Measurements from ENCODE around the gene FOSL2. TPM values are rescaled to one million over a fixed set of nuclear protein-coding genes. Genes with fewer than 3 reads are reported as not detected.

FOSL2 gene
- total and polyA plus RNA-seq, 4 donors: 20.0 to 260 (median 109) TPM

DNA sequence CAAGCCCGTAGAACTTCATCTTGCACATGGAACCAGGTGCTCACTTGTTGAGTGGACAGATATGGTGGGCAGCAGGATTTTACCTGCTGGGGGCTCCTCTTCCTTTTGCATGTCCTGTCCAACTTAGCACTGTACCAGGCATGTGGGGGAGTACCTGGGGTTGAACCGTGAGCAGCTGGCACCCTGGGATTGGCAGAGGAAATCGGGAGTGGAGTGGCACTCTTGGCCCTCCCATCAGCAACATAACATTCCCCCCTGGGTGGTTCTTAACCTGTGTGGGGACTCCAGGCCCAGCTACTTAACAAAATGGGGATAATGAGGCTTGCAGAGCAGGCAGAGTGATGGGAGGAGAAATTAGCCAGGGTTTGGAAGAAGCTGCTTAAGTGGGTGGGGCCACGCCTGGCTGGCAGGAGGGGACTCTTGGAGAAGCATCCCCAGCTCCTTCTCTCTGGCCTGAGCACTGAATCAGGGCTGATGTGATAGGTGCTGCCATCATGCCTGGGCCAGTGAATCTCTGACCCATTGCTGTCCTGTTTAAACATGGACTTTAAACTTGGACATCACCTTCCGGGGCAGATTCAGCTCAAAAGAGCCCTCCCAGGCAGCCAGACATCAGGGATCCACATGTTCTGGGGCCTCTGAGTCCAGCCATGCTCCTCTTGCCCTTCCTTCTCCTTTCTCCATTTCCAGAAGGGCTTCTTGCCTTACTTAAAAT is 15.5 kb downstream of the FOSL2 start:
- Histone ChIP-seq H3K9me3 (ENCODE audit: control insufficient read depth, low read length) (no peaks in the 10 kb centered on the region), H3K27ac (ENCODE audit: low read depth in 1 of 2, low read length in 2 of 2) (no peak overlapping the region), H3K36me3 (ENCODE audit: control insufficient read depth in 1 of 2, insufficient read depth in 2 of 2, low read length in 1 of 2) (peaks cover 10 to 41% of the 10 kb centered on the region in 2 donors), H3K4me1 (ENCODE audit: control insufficient read depth in 1 of 2, insufficient read depth in 2 of 2, low read length in 2 of 2) (no peaks in the 10 kb centered on the region), H3K4me3 (ENCODE audit: low read length in 2 of 2) (no peak overlapping the region), H3K27me3 (ENCODE audit: control insufficient read depth in 1 of 2, insufficient read depth in 2 of 2, low read length in 1 of 2) (no peaks in the 10 kb centered on the region)
- DNase-seq (no peak), ATAC-seq (ENCODE audit: low FRiP score) (no peak)
- whole genome bisulfite sequencing, 2 donors: 73 to 74% methylated on average over 5 of the region's 5 CpGs
- intact Hi-C loops (cut with DNase I): no loop called here

DNA sequence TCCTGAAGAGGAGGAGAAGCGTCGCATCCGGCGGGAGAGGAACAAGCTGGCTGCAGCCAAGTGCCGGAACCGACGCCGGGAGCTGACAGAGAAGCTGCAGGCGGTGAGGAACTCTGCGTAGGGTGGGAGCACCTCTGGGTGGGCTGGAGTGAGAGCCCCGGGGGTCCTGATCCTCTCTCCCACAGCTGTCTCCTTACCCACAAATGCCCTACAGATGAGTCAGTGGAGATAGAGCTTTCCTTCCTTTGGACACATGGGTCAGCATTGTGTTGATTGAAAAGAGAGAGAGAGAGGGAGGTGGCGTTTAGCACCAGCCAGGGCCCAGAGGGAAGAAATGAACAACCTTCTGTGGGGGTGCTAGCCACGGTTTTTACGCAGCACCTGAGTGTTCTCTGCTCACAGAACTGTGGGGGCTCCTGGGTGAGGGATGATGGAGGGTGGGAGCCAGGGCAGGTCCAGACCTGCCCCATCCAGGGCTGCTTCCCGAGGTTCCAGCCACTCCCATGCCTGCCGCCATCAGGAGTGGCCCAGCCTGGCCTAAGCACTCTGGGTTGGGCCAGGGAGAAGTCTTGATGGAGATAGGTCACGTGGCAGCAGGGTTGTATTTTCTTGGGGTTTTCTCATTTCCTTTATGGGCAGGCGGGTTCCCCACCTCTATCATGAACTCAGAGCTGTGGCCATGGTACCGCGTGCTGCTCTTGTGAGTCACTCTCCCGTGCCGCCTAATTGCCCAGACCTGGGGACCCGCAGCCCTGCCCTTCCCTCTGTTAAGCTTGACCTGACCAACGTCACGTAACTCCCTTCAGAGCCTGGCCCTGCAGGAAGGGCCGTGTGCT is 16.3 kb downstream of the FOSL2 start:
- H3K9me3 ChIP-seq (ENCODE audit: control insufficient read depth, low read length): no peaks in the 10 kb centered on the region
- DNase-seq (peak in 1 of 2 donors; percentile 73), ATAC-seq (ENCODE audit: low FRiP score) (no peak)
- no peaks in the 10 kb centered on the region for H3K4me1 ChIP-seq (ENCODE audit: control insufficient read depth in 1 of 2, insufficient read depth in 2 of 2, low read length in 2 of 2)
- 80 to 82% methylated on average over 24 to 26 of the region's 26 CpGs for WGBS, 2 donors
- no peaks in the 10 kb centered on the region for H3K27me3 ChIP-seq (ENCODE audit: control insufficient read depth in 1 of 2, insufficient read depth in 2 of 2, low read length in 1 of 2)
- peaks cover 7 to 42% of the 10 kb centered on the region in 2 donors for H3K36me3 ChIP-seq (ENCODE audit: control insufficient read depth in 1 of 2, insufficient read depth in 2 of 2, low read length in 1 of 2)
- no peak overlapping the region for H3K27ac ChIP-seq (ENCODE audit: low read depth in 1 of 2, low read length in 2 of 2)
- intact Hi-C loops (cut with DNase I): no loop called here
- no peak overlapping the region for H3K4me3 ChIP-seq (ENCODE audit: low read length in 2 of 2)

DNA sequence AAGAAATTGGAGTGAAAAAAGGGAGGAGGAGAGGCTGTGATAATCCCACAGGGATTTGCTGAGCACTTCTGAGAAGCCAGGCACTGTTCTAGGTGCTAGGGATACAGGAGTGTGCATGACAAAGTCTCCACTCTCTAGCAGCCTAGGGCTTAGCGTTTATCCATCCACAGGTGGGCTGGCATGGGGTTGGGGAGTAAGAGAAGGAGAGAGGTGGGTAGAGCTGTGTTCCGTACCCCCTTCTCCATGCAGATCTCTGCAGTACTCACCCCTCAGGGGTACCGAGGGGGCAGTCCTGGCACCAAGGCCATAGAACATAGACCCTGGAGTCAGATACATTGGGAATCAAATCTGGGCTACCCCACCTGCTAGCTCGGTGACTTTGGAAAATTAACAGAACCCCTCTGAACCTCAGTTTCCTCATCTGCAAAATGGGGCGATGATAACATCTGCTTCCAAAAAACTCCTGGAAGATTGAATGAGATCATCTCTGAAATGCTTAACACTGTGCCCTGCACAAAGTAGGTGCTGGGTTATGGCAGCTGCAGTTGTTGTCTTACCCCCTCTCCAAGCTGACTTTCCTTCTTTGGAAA is 18.6 kb downstream of the FOSL2 start:
- Histone ChIP-seq H3K27me3 (ENCODE audit: control insufficient read depth in 1 of 2, insufficient read depth in 2 of 2, low read length in 1 of 2) (no peaks in the 10 kb centered on the region), H3K4me1 (ENCODE audit: control insufficient read depth in 1 of 2, insufficient read depth in 2 of 2, low read length in 2 of 2) (no peaks in the 10 kb centered on the region), H3K36me3 (ENCODE audit: control insufficient read depth in 1 of 2, insufficient read depth in 2 of 2, low read length in 1 of 2) (peaks cover 2 to 26% of the 10 kb centered on the region in 2 donors), H3K4me3 (ENCODE audit: low read length in 2 of 2) (no peak overlapping the region), H3K9me3 (ENCODE audit: control insufficient read depth, low read length) (no peaks in the 10 kb centered on the region), H3K27ac (ENCODE audit: low read depth in 1 of 2, low read length in 2 of 2) (no peak overlapping the region)
- DNase-seq (no peak), ATAC-seq (ENCODE audit: low FRiP score) (no peak)
- intact Hi-C loops (cut with DNase I): no loop called here
- 88 to 92% methylated on average over 5 of the region's 5 CpGs for WGBS, 2 donors

DNA sequence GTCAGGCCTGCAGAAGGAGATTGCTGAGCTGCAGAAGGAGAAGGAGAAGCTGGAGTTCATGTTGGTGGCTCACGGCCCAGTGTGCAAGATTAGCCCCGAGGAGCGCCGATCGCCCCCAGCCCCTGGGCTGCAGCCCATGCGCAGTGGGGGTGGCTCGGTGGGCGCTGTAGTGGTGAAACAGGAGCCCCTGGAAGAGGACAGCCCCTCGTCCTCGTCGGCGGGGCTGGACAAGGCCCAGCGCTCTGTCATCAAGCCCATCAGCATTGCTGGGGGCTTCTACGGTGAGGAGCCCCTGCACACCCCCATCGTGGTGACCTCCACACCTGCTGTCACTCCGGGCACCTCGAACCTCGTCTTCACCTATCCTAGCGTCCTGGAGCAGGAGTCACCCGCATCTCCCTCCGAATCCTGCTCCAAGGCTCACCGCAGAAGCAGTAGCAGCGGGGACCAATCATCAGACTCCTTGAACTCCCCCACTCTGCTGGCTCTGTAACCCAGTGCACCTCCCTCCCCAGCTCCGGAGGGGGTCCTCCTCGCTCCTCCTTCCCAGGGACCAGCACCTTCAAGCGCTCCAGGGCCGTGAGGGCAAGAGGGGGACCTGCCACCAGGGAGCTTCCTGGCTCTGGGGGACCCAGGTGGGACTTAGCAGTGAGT is 19.4 kb downstream of the FOSL2 start:
- no peak overlapping the region for H3K27ac ChIP-seq (ENCODE audit: low read depth in 1 of 2, low read length in 2 of 2)
- no peaks in the 10 kb centered on the region for H3K9me3 ChIP-seq (ENCODE audit: control insufficient read depth, low read length)
- no peak for ATAC-seq (ENCODE audit: low FRiP score)
- H3K4me3 ChIP-seq (ENCODE audit: low read length in 2 of 2): no peak overlapping the region
- H3K27me3 ChIP-seq (ENCODE audit: control insufficient read depth in 1 of 2, insufficient read depth in 2 of 2, low read length in 1 of 2): no peaks in the 10 kb centered on the region
- 86 to 88% methylated on average over 25 to 27 of the region's 27 CpGs for WGBS, 2 donors
- H3K4me1 ChIP-seq (ENCODE audit: control insufficient read depth in 1 of 2, insufficient read depth in 2 of 2, low read length in 2 of 2): no peaks in the 10 kb centered on the region
- no peak for DNase-seq
- H3K36me3 ChIP-seq (ENCODE audit: control insufficient read depth in 1 of 2, insufficient read depth in 2 of 2, low read length in 1 of 2): peaks cover 2 to 24% of the 10 kb centered on the region in 2 donors
- intact Hi-C loops (cut with DNase I): no loop called here

DNA sequence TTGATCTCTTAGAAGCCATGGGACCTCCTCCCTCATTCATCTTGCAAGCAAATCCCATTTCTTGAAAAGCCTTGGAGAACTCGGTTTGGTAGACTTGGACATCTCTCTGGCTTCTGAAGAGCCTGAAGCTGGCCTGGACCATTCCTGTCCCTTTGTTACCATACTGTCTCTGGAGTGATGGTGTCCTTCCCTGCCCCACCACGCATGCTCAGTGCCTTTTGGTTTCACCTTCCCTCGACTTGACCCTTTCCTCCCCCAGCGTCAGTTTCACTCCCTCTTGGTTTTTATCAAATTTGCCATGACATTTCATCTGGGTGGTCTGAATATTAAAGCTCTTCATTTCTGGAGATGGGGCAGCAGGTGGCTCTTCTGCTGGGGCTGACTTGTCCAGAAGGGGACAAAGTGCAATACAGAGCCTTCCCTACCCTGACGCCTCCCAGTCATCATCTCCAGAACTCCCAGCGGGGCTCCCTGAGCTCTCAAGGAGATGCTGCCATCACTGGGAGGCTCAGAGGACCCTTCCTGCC is 20.0 kb downstream of the FOSL2 start:
- no peaks in the 10 kb centered on the region for H3K27me3 ChIP-seq (ENCODE audit: control insufficient read depth in 1 of 2, insufficient read depth in 2 of 2, low read length in 1 of 2)
- no peaks in the 10 kb centered on the region for H3K9me3 ChIP-seq (ENCODE audit: control insufficient read depth, low read length)
- no peak overlapping the region for H3K27ac ChIP-seq (ENCODE audit: low read depth in 1 of 2, low read length in 2 of 2)
- intact Hi-C loops (cut with DNase I): no loop called here
- no peak for ATAC-seq (ENCODE audit: low FRiP score)
- no peak overlapping the region for H3K4me3 ChIP-seq (ENCODE audit: low read length in 2 of 2)
- DNase-seq: no peak
- WGBS, 2 donors: 78 to 80% methylated on average over 6 of the region's 6 CpGs
- H3K4me1 ChIP-seq (ENCODE audit: control insufficient read depth in 1 of 2, insufficient read depth in 2 of 2, low read length in 2 of 2): no peaks in the 10 kb centered on the region
- H3K36me3 ChIP-seq (ENCODE audit: control insufficient read depth in 1 of 2, insufficient read depth in 2 of 2, low read length in 1 of 2): peaks cover 2 to 26% of the 10 kb centered on the region in 2 donors

DNA sequence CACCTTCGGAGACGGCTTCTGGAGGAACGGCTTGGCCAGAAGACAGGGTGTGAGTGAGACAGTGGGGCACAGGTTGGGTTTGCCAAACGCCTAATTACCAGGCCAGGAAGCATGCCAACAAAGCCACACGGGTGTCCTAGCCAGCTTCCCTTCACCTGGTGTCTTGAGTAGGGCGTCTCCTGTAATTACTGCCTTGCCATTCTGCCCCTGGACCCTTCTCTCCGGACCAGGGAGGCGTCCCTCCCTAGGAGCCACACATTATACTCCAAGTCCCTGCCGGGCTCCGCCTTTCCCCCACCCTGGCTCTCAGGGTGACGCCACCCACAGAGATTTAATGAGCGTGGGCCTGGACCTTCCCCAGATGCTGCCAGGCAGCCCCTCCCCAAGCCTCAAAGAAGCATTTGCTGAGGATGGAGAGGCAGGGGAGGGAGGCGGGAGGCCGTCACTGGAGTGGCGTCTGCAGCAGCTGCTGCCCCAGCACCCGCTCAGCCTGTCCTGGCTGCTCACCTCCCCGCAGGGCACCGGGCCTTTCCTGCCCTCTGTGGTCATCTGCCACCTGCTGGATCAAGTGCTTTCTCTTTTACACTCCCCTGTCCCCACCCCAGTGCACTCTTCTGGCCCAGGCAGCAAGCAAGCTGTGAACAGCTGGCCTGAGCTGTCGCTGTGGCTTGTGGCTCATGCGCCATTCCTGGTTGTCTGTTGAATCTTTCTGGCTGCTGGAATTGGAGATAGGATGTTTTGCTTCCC is 20.7 kb downstream of the FOSL2 start:
- no peaks in the 10 kb centered on the region for H3K4me1 ChIP-seq (ENCODE audit: control insufficient read depth in 1 of 2, insufficient read depth in 2 of 2, low read length in 2 of 2)
- no peaks in the 10 kb centered on the region for H3K9me3 ChIP-seq (ENCODE audit: control insufficient read depth, low read length)
- ATAC-seq (ENCODE audit: low FRiP score) (peak; percentile 1), DNase-seq (peak in 1 of 2 donors; percentile 67)
- intact Hi-C loops (cut with DNase I): no loop called here
- peaks cover 2 to 24% of the 10 kb centered on the region in 2 donors for H3K36me3 ChIP-seq (ENCODE audit: control insufficient read depth in 1 of 2, insufficient read depth in 2 of 2, low read length in 1 of 2)
- 43 to 53% methylated on average over 20 of the region's 20 CpGs for WGBS, 2 donors
- H3K4me3 ChIP-seq (ENCODE audit: low read length in 2 of 2): no peak overlapping the region
- peak overlapping the region in 1 of 2 donors; percentile 28 for H3K27ac ChIP-seq (ENCODE audit: low read depth in 1 of 2, low read length in 2 of 2)
- no peaks in the 10 kb centered on the region for H3K27me3 ChIP-seq (ENCODE audit: control insufficient read depth in 1 of 2, insufficient read depth in 2 of 2, low read length in 1 of 2)

DNA sequence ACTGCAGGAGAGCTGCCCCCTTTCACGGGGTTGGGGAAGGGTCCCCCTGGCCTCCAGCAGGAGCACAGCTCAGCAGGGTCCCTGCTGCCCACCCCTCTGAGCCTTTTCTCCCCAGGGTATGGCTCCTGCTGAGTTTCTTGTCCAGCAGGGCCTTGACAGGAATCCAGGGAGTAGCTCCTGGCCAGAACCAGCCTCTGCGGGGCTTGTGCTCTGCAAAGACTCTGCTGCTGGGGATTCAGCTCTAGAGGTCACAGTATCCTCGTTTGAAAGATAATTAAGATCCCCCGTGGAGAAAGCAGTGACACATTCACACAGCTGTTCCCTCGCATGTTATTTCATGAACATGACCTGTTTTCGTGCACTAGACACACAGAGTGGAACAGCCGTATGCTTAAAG is 21.2 kb downstream of the FOSL2 start:
- 28 to 33% methylated on average over 7 of the region's 7 CpGs for WGBS, 2 donors
- H3K27ac ChIP-seq (ENCODE audit: low read depth in 1 of 2, low read length in 2 of 2): peak overlapping the region in 1 of 2 donors; percentile 28
- intact Hi-C loops (cut with DNase I): no loop called here
- ATAC-seq (ENCODE audit: low FRiP score) (no peak), DNase-seq (peak in 1 of 2 donors; percentile 34)
- H3K27me3 ChIP-seq (ENCODE audit: control insufficient read depth in 1 of 2, insufficient read depth in 2 of 2, low read length in 1 of 2): no peaks in the 10 kb centered on the region
- H3K9me3 ChIP-seq (ENCODE audit: control insufficient read depth, low read length): no peaks in the 10 kb centered on the region
- H3K36me3 ChIP-seq (ENCODE audit: control insufficient read depth in 1 of 2, insufficient read depth in 2 of 2, low read length in 1 of 2): peaks cover 2 to 20% of the 10 kb centered on the region in 2 donors
- peaks cover 0 to 2% of the 10 kb centered on the region in 2 donors for H3K4me1 ChIP-seq (ENCODE audit: control insufficient read depth in 1 of 2, insufficient read depth in 2 of 2, low read length in 2 of 2)
- H3K4me3 ChIP-seq (ENCODE audit: low read length in 2 of 2): no peak overlapping the region

DNA sequence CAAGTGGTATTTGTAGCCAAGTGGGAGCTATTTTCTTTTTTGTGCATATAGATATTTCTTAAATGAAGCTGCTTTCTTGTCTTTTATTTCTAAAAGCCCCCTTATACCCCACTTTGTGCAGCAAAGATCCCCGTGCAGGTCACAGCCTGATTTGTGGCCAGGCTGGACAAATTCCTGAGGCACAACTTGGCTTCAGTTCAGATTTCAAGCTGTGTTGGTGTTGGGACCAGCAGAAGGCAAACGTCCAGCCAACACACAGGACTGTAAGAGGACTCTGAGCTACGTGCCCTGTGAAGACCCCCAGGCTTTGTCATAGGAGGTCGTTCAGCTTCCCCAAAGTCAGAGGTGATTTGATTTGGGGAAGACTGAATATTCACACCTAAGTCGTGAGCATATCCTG is 21.9 kb downstream of the FOSL2 start:
- Histone ChIP-seq H3K9me3 (ENCODE audit: control insufficient read depth, low read length) (no peaks in the 10 kb centered on the region), H3K4me3 (ENCODE audit: low read length in 2 of 2) (no peak overlapping the region), H3K4me1 (ENCODE audit: control insufficient read depth in 1 of 2, insufficient read depth in 2 of 2, low read length in 2 of 2) (peaks cover 0 to 2% of the 10 kb centered on the region in 2 donors), H3K27ac (ENCODE audit: low read depth in 1 of 2, low read length in 2 of 2) (no peak overlapping the region), H3K27me3 (ENCODE audit: control insufficient read depth in 1 of 2, insufficient read depth in 2 of 2, low read length in 1 of 2) (no peaks in the 10 kb centered on the region), H3K36me3 (ENCODE audit: control insufficient read depth in 1 of 2, insufficient read depth in 2 of 2, low read length in 1 of 2) (peaks cover 2 to 18% of the 10 kb centered on the region in 2 donors)
- ATAC-seq (ENCODE audit: low FRiP score): peak; percentile 12
- intact Hi-C loops (cut with DNase I): no loop called here
- DNase-seq: peak in 1 of 2 donors; percentile 55
- WGBS, 2 donors: 4 to 10% methylated on average over 5 of the region's 5 CpGs

Measured in aorta (tissue), 5 donors.